ENCODE measurements around the gene MYOF. TPM values are rescaled to one million over a fixed set of nuclear protein-coding genes. Genes with fewer than 3 reads are reported as not detected.

The MYOF gene
- total and polyA plus RNA-seq, 2 of the 8 experiments (the other 6 are each of a cell fraction or from before 2014, with no cell fraction given) = 0.98 to 2.3 TPM

- TF ChIP-seq CHD7 (IDR thresholded peaks at IDR 0.05; ENCODE audit: insufficient replicate concordance, low read length) (no peak), RBBP5 (IDR thresholded peaks at IDR 0.05; ENCODE audit: borderline replicate concordance, low read depth, low read length) (no peak), CBX5 (IDR thresholded peaks at IDR 0.05; ENCODE audit: low read depth, low read length) (no peak), KDM1A (IDR thresholded peaks at IDR 0.05; ENCODE audit: borderline replicate concordance, low read length) (no peak), USF2 (IDR thresholded peaks at IDR 0.05; ENCODE audit: low read length) (no peak), SRF (IDR thresholded peaks at IDR 0.05; ENCODE audit: low read depth, low read length) (no peak), SUZ12 (IDR thresholded peaks at IDR 0.05; ENCODE audit: low read length) (no peak), JUN (IDR thresholded peaks at IDR 0.05; ENCODE audit: low read depth, low read length) (no peak)
These were observed 11.0 kb upstream of the MYOF start (continued) for GRCh38 chr10:93493162-93493561.
